Astrocyte (in vitro differentiated cells and primary cell): ENCODE results near the gene IDH3A. TPM values are rescaled to one million over a fixed set of nuclear protein-coding genes. Genes with fewer than 3 reads are reported as not detected.

ENCODE experiments used
- DNase-seq: peaks from one replicate; pipeline ENCODE4 v3.0.0-alpha.2; 2010; ENCODE audit warnings: low read depth
- FAIRE-seq: peaks from 2 replicates; lab custom pipeline; 2011; peaks lifted over from hg19 to GRCh38; lab: Jason Lieb, UNC
- H2AFZ ChIP-seq: 2 replicates; pipeline ENCODE4 v1.6.0; 2012; ENCODE audit warnings: low read depth, low read length, inconsistent platforms
- H3K27ac ChIP-seq: 2 replicates; pipeline ENCODE4 v1.5.1; 2011; ENCODE audit warnings: low read depth, low read length, inconsistent platforms
- H3K27me3 ChIP-seq: 2 replicates; pipeline ENCODE4 v1.6.0; 2011; ENCODE audit warnings: low read length, inconsistent platforms; ENCODE audit not compliant: insufficient read depth
- H3K36me3 ChIP-seq: 2 replicates; pipeline ENCODE4 v1.5.1; 2011; ENCODE audit warnings: low read length, inconsistent platforms; ENCODE audit not compliant: insufficient read depth
- H3K4me1 ChIP-seq: 2 replicates; pipeline ENCODE4 v1.5.1; 2011; ENCODE audit warnings: low read length, inconsistent platforms; ENCODE audit not compliant: insufficient read depth
- H3K4me2 ChIP-seq: 2 replicates; pipeline ENCODE4 v1.6.0; 2012; ENCODE audit warnings: low read length, inconsistent platforms
- H3K4me3 ChIP-seq: 2 replicates; pipeline ENCODE4 v1.5.1; 2011; ENCODE audit warnings: low read depth, mild to moderate bottlenecking, low read length, inconsistent platforms; ENCODE audit not compliant: insufficient read depth
- H3K79me2 ChIP-seq: 2 replicates; pipeline ENCODE4 v1.6.0; 2012; ENCODE audit warnings: mild to moderate bottlenecking, low read length, inconsistent platforms; ENCODE audit not compliant: insufficient read depth
- H3K9ac ChIP-seq: 2 replicates; pipeline ENCODE4 v1.6.0; 2012; ENCODE audit warnings: mild to moderate bottlenecking, low read length, inconsistent platforms
- H3K9me3 ChIP-seq: 2 replicates; pipeline ENCODE4 v1.5.1; 2012; ENCODE audit warnings: low read depth, mild to moderate bottlenecking, low read length, inconsistent platforms; ENCODE audit not compliant: insufficient read depth
- H4K20me1 ChIP-seq: 2 replicates; pipeline ENCODE4 v1.6.0; 2012; ENCODE audit warnings: low read length, inconsistent platforms; ENCODE audit not compliant: insufficient read depth
- H3K27ac Mint-ChIP-seq: one replicate; pipeline ENCODE4 v1.8.0; 2021; ENCODE audit warnings: mild to moderate bottlenecking, mixed read lengths; ENCODE audit not compliant: unreplicated experiment
- H3K27me3 Mint-ChIP-seq: one replicate; pipeline ENCODE4 v1.8.0; 2021; ENCODE audit warnings: low read depth, mixed read lengths; ENCODE audit not compliant: unreplicated experiment
- H3K36me3 Mint-ChIP-seq: one replicate; pipeline ENCODE4 v1.8.0; 2021; ENCODE audit warnings: low read depth, mixed read lengths; ENCODE audit not compliant: unreplicated experiment
- H3K4me1 Mint-ChIP-seq: one replicate; pipeline ENCODE4 v1.8.0; 2021; ENCODE audit warnings: low read depth, mixed read lengths; ENCODE audit not compliant: unreplicated experiment
- H3K4me3 Mint-ChIP-seq: one replicate; pipeline ENCODE4 v1.8.0; 2021; ENCODE audit warnings: mild to moderate bottlenecking, moderate library complexity, mixed read lengths; ENCODE audit not compliant: unreplicated experiment
- H3K9me3 Mint-ChIP-seq: one replicate; pipeline ENCODE4 v1.8.0; 2021; ENCODE audit warnings: mild to moderate bottlenecking, mixed read lengths; ENCODE audit not compliant: unreplicated experiment
- EZH2 ChIP-seq: IDR thresholded peaks from 2 replicates; pipeline ENCODE4 v1.6.1; 2012; ENCODE audit warnings: mild to moderate bottlenecking, low read length, inconsistent platforms; ENCODE audit not compliant: insufficient read depth
- total RNA-seq: library from RNA; stranded (reverse); gene quantifications from 2 replicates; pipeline ENCODE4 v1.2.1, GENCODE V29; 2021
- TF ChIP-seq, protein P1 (sequence below): IDR thresholded peaks from 2 replicates; pipeline ENCODE4 v1.5.1; 2011; ENCODE audit warnings: low read depth, mild to moderate bottlenecking, inconsistent platforms, low read length, moderate library complexity; ENCODE audit not compliant: insufficient read depth

IDH3A gene
- total RNA-seq, 1 donor from 2014 or later, result 36.3 TPM

DNA sequence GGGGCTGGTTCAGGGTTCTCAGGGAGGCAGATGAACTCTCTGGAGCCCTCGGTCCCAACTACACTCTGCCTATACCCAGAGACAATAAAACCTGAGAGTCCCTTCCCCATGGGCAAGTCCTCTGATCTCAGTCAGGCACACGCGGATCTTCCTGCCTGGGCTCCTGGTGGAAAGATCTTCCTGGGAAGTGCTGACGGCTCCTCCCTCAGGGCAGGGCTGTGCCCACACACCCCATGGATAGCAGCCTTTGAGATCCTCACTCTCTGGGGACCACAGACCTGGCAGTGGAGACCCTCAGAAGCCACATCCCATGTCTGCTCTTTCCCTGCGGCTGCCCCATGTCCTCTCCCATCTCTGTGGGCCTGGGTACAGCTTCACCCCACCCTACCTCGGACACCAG lies 46.4 kb upstream of the IDH3A start:
- Histone ChIP-seq H3K4me2 (no peak overlapping the region), H3K9ac (no peak overlapping the region), H3K4me3 (no peak overlapping the region), H3K79me2 (no peaks in the 10 kb centered on the region), H3K4me1 (peaks cover 5% of the 10 kb centered on the region), H3K27ac (no peak overlapping the region), H4K20me1 (no peaks in the 10 kb centered on the region), H3K9me3 (no peaks in the 10 kb centered on the region), H3K27me3 (peaks cover 2% of the 10 kb centered on the region), H2AFZ (no peak overlapping the region), H3K36me3 (no peaks in the 10 kb centered on the region)
- H3K27me3 Mint-ChIP-seq, result peaks cover 28% of the 10 kb centered on the region
- peaks cover 6% of the 10 kb centered on the region for H3K36me3 Mint-ChIP-seq
- DNase-seq, result no peak
- H3K4me3 Mint-ChIP-seq, result no peak overlapping the region
- no peak for TF ChIP-seq EZH2
- TF ChIP-seq, protein P1, sequence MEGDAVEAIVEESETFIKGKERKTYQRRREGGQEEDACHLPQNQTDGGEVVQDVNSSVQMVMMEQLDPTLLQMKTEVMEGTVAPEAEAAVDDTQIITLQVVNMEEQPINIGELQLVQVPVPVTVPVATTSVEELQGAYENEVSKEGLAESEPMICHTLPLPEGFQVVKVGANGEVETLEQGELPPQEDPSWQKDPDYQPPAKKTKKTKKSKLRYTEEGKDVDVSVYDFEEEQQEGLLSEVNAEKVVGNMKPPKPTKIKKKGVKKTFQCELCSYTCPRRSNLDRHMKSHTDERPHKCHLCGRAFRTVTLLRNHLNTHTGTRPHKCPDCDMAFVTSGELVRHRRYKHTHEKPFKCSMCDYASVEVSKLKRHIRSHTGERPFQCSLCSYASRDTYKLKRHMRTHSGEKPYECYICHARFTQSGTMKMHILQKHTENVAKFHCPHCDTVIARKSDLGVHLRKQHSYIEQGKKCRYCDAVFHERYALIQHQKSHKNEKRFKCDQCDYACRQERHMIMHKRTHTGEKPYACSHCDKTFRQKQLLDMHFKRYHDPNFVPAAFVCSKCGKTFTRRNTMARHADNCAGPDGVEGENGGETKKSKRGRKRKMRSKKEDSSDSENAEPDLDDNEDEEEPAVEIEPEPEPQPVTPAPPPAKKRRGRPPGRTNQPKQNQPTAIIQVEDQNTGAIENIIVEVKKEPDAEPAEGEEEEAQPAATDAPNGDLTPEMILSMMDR, result no peak
- H3K9me3 Mint-ChIP-seq, result no peaks in the 10 kb centered on the region
- H3K4me1 Mint-ChIP-seq, result peaks cover 5% of the 10 kb centered on the region
- no peak for FAIRE-seq
- H3K27ac Mint-ChIP-seq, result no peak overlapping the region

DNA sequence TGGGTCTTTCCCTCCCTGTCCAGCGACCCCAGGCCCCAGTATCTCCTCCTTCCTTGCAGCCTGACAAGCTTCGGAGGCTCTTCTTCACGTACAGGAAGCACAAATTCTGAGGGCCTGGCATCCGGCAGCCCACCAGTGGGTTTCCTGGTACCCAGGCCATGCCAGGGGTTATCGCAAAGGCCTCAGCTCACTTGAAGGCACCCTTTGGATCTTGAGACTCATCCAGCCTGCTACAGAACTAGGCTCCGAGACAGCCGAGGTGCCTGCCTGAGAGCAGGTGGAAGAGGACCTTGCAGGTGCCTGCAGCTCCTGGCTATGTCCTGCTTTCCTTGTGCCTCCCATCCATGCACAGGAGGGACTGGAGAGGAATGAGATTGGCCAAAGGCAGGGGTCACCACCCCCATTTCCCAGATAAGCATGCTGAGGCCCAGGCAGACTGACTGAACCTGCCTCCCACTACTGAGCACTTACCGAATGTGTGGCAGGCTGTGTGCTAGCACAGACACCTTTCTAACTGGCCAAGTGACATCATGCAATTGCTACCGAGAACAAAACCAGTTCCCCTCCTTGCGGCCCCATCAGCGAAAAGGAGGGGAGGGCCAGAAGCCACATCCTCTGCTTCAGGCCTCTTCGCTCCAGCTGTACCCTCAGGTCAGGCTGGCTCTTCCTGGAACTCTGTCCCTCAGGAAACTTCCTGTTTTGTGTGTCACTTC lies 45.6 kb upstream of the IDH3A start:
- DNase-seq, result no peak
- TF ChIP-seq, protein P1, result no peak
- no peak for TF ChIP-seq EZH2
- H3K4me1 ChIP-seq, result peaks cover 5% of the 10 kb centered on the region
- no peak overlapping the region for H2AFZ ChIP-seq
- no peak overlapping the region for H3K4me3 Mint-ChIP-seq
- peaks cover 6% of the 10 kb centered on the region for H3K36me3 Mint-ChIP-seq
- no peaks in the 10 kb centered on the region for H4K20me1 ChIP-seq
- H3K27ac Mint-ChIP-seq, result no peak overlapping the region
- H3K9me3 ChIP-seq, result no peaks in the 10 kb centered on the region
- H3K36me3 ChIP-seq, result no peaks in the 10 kb centered on the region
- no peak overlapping the region for H3K9ac ChIP-seq
- no peaks in the 10 kb centered on the region for H3K9me3 Mint-ChIP-seq
- no peaks in the 10 kb centered on the region for H3K79me2 ChIP-seq
- H3K4me2 ChIP-seq, result no peak overlapping the region
- H3K27me3 ChIP-seq, result peaks cover 2% of the 10 kb centered on the region
- no peak for FAIRE-seq
- H3K27ac ChIP-seq, result no peak overlapping the region
- peaks cover 5% of the 10 kb centered on the region for H3K4me1 Mint-ChIP-seq
- H3K27me3 Mint-ChIP-seq, result peaks cover 28% of the 10 kb centered on the region
- no peak overlapping the region for H3K4me3 ChIP-seq

DNA sequence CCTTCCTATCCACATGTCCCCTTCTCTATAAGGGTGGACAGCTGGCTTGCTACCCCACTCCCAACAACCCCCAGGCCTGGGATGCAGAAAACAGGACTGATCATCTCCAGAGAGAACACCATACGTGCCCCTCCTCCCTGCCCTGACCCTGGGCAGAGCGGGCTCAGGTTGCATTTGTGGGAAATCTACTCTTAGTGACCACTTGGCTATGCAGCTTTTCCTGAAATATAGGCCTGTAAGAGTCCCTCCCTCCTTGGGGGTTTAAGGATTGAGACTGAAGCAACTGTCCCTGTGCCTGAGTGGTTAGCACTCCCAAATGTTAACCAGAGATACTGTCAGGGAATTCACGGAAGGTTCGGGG lies 45.1 kb upstream of the IDH3A start:
- Mint-ChIP-seq H3K9me3 (no peaks in the 10 kb centered on the region), H3K4me1 (peaks cover 5% of the 10 kb centered on the region), H3K36me3 (peaks cover 6% of the 10 kb centered on the region), H3K27ac (no peak overlapping the region), H3K27me3 (peaks cover 32% of the 10 kb centered on the region), H3K4me3 (no peak overlapping the region)
- Histone ChIP-seq H2AFZ (no peak overlapping the region), H3K9me3 (no peaks in the 10 kb centered on the region), H3K4me1 (peaks cover 5% of the 10 kb centered on the region), H3K27me3 (peaks cover 2% of the 10 kb centered on the region), H3K27ac (no peak overlapping the region), H3K79me2 (no peaks in the 10 kb centered on the region), H3K9ac (no peak overlapping the region), H3K36me3 (no peaks in the 10 kb centered on the region), H3K4me3 (no peak overlapping the region), H4K20me1 (no peaks in the 10 kb centered on the region), H3K4me2 (no peak overlapping the region)
- FAIRE-seq, result no peak
- TF ChIP-seq EZH2, result no peak
- TF ChIP-seq, protein P1, result no peak
- DNase-seq, result no peak
